Stimulated activated CD4-positive, alpha-beta T cell treated with anti-CD3 and anti-CD28 coated beads, TNF-alpha, amount 100 ng/mL, for 1 hour (primary cell): Measurements from ENCODE around the gene LALBA.
"Not testable (repeated sequence)": the region's sequence is repeated elsewhere in the genome, so short reads cannot be mapped to it uniquely, and the experiment has no call there.

Experiments
- DNase-seq, 3 donors: peaks; one replicate each; pipeline ENCODE4 v3.0.0-alpha.2; 2020; ENCODE audit warnings: low read depth in 3 of 3, low spot score in 1 of 3

Gene LALBA

GRCh38 chr12:48532601-48533000, 37.2 kb downstream of the LALBA start:
- DNase-seq, result no peak

GRCh38 chr12:48527891-48528670, 41.8 kb downstream of the LALBA start:
- DNase-seq, result no peak

- no peak for DNase-seq
Observed at GRCh38 chr12:48525332-48525731, 44.5 kb downstream of the LALBA start, which contains the start of gene OR8S1. OR8S1 (plus strand) TSS chr12:48525632; CDS start chr12:48525632, 0 bp downstream.

DNA sequence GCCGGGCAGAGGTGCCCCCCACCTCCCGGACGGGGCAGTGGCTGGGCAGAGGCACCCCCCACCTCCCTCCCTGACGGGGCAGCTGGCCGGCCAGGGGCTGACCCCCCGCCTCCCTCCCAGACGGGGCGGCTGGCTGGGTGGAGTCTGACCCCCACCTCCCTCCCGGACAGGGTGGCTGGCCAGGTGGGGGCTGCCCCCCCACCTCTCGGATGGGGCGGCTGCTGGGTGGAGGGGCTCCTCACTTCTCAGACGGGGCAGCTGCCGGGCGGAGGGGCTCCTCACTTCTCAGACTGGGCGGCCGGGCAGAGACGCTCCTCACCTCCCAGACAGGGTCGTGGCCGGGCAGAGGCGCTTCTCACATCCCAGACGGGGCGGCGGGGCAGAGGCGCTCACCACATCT, 49.5 kb downstream of the LALBA start:
- DNase-seq, result not testable (repeated sequence)
